Stimulated activated CD4-positive, alpha-beta T cell treated with anti-CD3 and anti-CD28 coated beads, Interleukin-12 subunit alpha, Interleukin-12 subunit beta, amount 100 ng/mL, for 24 hours (primary cell): ENCODE measurements around the gene FAM193B.

Experiments
- DNase-seq, 2 experiments: peaks; one replicate each; pipeline ENCODE4 v3.0.0-alpha.2; 2020; ENCODE audit warnings: low read depth in 2 of 2

Gene FAM193B

GRCh38 chr5:177515580-177515979 is 38.8 kb downstream of the FAM193B start:
- DNase-seq: no peak

- DNase-seq: no peak
These were observed 39.8 kb downstream of the FAM193B start for GRCh38 chr5:177514541-177514940.

GRCh38 chr5:177513500-177513899 is 40.9 kb downstream of the FAM193B start:
- no peak for DNase-seq

- no peak for DNase-seq
These were observed 41.5 kb downstream of the FAM193B start for GRCh38 chr5:177512736-177513380.

GRCh38 chr5:177511796-177512675 is 42.3 kb downstream of the FAM193B start:
- no peak for DNase-seq

GRCh38 chr5:177511181-177511580 is 43.2 kb downstream of the FAM193B start:
- DNase-seq: no peak

GRCh38 chr5:177510567-177511053 is 43.8 kb downstream of the FAM193B start:
- no peak for DNase-seq

GRCh38 chr5:177509991-177510566 is 44.3 kb downstream of the FAM193B start:
- DNase-seq: no peak

- DNase-seq: no peak
These were observed 44.9 kb downstream of the FAM193B start, which contains the start of gene DOK3 for GRCh38 chr5:177509381-177509951. DOK3 (minus strand) TSS chr5:177509826; CDS start chr5:177509540, 286 bp downstream.

GRCh38 chr5:177508837-177509236 is 45.5 kb downstream of the FAM193B start:
- no peak for DNase-seq

- DNase-seq: no peak
These were observed 46.1 kb downstream of the FAM193B start for GRCh38 chr5:177508221-177508611.

- DNase-seq: no peak
These were observed 46.7 kb downstream of the FAM193B start for GRCh38 chr5:177507596-177508220.

GRCh38 chr5:177507165-177507564 is 47.2 kb downstream of the FAM193B start:
- DNase-seq: no peak

GRCh38 chr5:177505075-177505474 is 49.3 kb downstream of the FAM193B start:
- DNase-seq: no peak

- DNase-seq: no peak
These were observed 50.0 kb downstream of the FAM193B start for GRCh38 chr5:177504086-177505056.

- DNase-seq: no peak
These were observed 50.8 kb downstream of the FAM193B start for GRCh38 chr5:177503351-177504085.

GRCh38 chr5:177502886-177503285 is 51.5 kb downstream of the FAM193B start:
- no peak for DNase-seq

GRCh38 chr5:177501874-177502678 is 52.3 kb downstream of the FAM193B start:
- DNase-seq: no peak
